Measurements from ENCODE around the gene RXYLT1. TPM values are rescaled to one million over a fixed set of nuclear protein-coding genes. Genes with fewer than 3 reads are reported as not detected.
"Not testable (repeated sequence)": the region's sequence is repeated elsewhere in the genome, so short reads cannot be mapped to it uniquely, and the experiment has no call there.

The RXYLT1 gene
- total and polyA plus RNA-seq, 2 of the 8 experiments (the other 6 are each of a cell fraction or from before 2014, with no cell fraction given), result 3.8 to 10.9 TPM

DNA sequence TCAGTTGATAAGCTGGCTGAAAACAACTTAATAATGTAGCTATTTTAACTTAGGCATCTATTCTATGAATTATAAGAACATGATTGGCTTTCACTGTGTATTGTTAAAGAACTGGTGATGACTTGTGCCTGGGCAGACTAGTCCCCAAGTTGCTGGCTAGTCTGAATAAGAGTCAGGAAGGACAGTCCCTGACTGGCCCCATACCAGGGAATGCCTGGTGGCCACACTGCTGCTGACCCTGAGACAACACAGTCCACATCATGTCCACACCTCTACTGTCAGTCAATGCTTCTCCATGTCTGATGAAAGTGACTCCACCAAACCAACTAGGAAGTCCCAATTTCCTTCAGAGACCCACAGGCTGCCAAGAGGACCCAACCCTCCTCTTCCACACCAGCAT is 46.9 kb upstream of the RXYLT1 start:
- H2BK15ac ChIP-seq (ENCODE audit: low read length); DNase-seq (ENCODE audit: low read depth in 1 of 2, low spot score in 2 of 2); FAIRE-seq; H3K4me1 ChIP-seq (replicated peaks in 1 of 4; ENCODE audit: control insufficient read depth in 3 of 4, insufficient read depth in 4 of 4, low read length in 3 of 4); H2AK5ac ChIP-seq (ENCODE audit: low read depth, low read length); H2BK12ac ChIP-seq (ENCODE audit: low read depth, low read length); H3K4me3 ChIP-seq (ENCODE audit: extremely low read depth in 1 of 4, insufficient read depth in 2 of 4, low read depth in 3 of 4, low read length in 4 of 4); H3K79me2 ChIP-seq (ENCODE audit: control insufficient read depth in 1 of 2, insufficient read depth in 2 of 2, low read length in 2 of 2); H3K4ac ChIP-seq (replicated peaks; ENCODE audit: insufficient read length, low read depth, low read length); H2BK20ac ChIP-seq (ENCODE audit: low read length); H4K8ac ChIP-seq (ENCODE audit: extremely low read depth, insufficient read depth, low read length); H3K27me3 ChIP-seq (replicated peaks in 1 of 4; ENCODE audit: control insufficient read depth in 3 of 4, extremely low read depth in 1 of 4, insufficient read depth in 3 of 4, low read length in 3 of 4); H3K27ac ChIP-seq (ENCODE audit: low read depth, low read length); H2BK5ac ChIP-seq (ENCODE audit: low read depth, low read length); H3K23ac ChIP-seq (ENCODE audit: insufficient read length); H3K36me3 ChIP-seq (ENCODE audit: control insufficient read depth in 2 of 4, insufficient read depth in 4 of 4, low read length in 3 of 4); H3K9ac ChIP-seq (replicated peaks in 1 of 4; ENCODE audit: extremely low read depth in 1 of 4, low read depth in 3 of 4, low read length in 3 of 4); H2BK120ac ChIP-seq (replicated peaks; ENCODE audit: low read depth, low read length); H3K4me2 ChIP-seq (ENCODE audit: insufficient read depth in 1 of 2, low read depth in 2 of 2, low read length in 2 of 2); H3K23me2 ChIP-seq (ENCODE audit: low read depth, low read length); H3K79me1 ChIP-seq (ENCODE audit: low read depth, low read length); H3K56ac ChIP-seq (replicated peaks; ENCODE audit: insufficient read length, low read depth, low read length); H3K18ac ChIP-seq (ENCODE audit: extremely low read depth, low read length); H3K9me3 ChIP-seq (ENCODE audit: insufficient read depth in 2 of 2, low read depth in 1 of 2, low read length in 1 of 2); POLR2A ChIA-PET (ENCODE audit: partially characterized antibody); CTCF ChIA-PET (ENCODE audit: partially characterized antibody); H2AFZ ChIP-seq (ENCODE audit: low read length); H4K5ac ChIP-seq (ENCODE audit: insufficient read length, low read depth, low read length); H3K14ac ChIP-seq (ENCODE audit: insufficient read length); H4K20me1 ChIP-seq (replicated peaks in 1 of 2; ENCODE audit: control insufficient read depth in 1 of 2, insufficient read depth in 2 of 2, low read length in 2 of 2); H4K91ac ChIP-seq (replicated peaks; ENCODE audit: insufficient read length, low read length): not testable (repeated sequence)

DNA sequence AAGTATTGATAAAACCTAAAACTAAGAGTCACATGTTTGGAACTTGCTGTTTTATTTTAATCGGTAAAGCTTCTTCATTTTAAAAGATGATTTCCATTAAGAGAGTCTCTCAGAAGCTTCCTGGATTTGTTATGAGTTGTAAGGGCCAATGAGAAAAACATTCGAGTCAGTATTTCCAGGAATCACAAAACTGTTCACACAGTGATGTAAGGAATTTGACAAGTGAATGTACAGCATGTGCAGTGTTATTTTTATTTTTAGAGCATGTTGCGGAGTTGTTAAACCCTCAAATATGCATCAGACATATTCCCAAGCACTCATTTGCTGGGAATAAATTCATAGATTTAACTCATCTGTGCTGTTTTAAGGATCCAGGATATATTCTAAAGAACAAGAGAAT is 46.1 kb upstream of the RXYLT1 start:
- H2BK5ac ChIP-seq (ENCODE audit: low read depth, low read length); H3K4me3 ChIP-seq (ENCODE audit: extremely low read depth in 1 of 4, insufficient read depth in 2 of 4, low read depth in 3 of 4, low read length in 4 of 4); DNase-seq (ENCODE audit: low read depth in 1 of 2, low spot score in 2 of 2); H3K36me3 ChIP-seq (ENCODE audit: control insufficient read depth in 2 of 4, insufficient read depth in 4 of 4, low read length in 3 of 4); H3K27me3 ChIP-seq (replicated peaks in 1 of 4; ENCODE audit: control insufficient read depth in 3 of 4, extremely low read depth in 1 of 4, insufficient read depth in 3 of 4, low read length in 3 of 4); H3K9ac ChIP-seq (replicated peaks in 1 of 4; ENCODE audit: extremely low read depth in 1 of 4, low read depth in 3 of 4, low read length in 3 of 4); H3K79me1 ChIP-seq (ENCODE audit: low read depth, low read length); H3K27ac ChIP-seq (ENCODE audit: low read depth, low read length); H4K5ac ChIP-seq (ENCODE audit: insufficient read length, low read depth, low read length); H4K91ac ChIP-seq (replicated peaks; ENCODE audit: insufficient read length, low read length); POLR2A ChIA-PET (ENCODE audit: partially characterized antibody); H3K4me2 ChIP-seq (ENCODE audit: insufficient read depth in 1 of 2, low read depth in 2 of 2, low read length in 2 of 2); H2BK20ac ChIP-seq (ENCODE audit: low read length); H4K20me1 ChIP-seq (replicated peaks in 1 of 2; ENCODE audit: control insufficient read depth in 1 of 2, insufficient read depth in 2 of 2, low read length in 2 of 2); H3K18ac ChIP-seq (ENCODE audit: extremely low read depth, low read length); H2BK12ac ChIP-seq (ENCODE audit: low read depth, low read length); H2BK15ac ChIP-seq (ENCODE audit: low read length); CTCF ChIA-PET (ENCODE audit: partially characterized antibody); H4K8ac ChIP-seq (ENCODE audit: extremely low read depth, insufficient read depth, low read length); H3K79me2 ChIP-seq (ENCODE audit: control insufficient read depth in 1 of 2, insufficient read depth in 2 of 2, low read length in 2 of 2); H3K23ac ChIP-seq (ENCODE audit: insufficient read length); H3K14ac ChIP-seq (ENCODE audit: insufficient read length); FAIRE-seq; H3K56ac ChIP-seq (replicated peaks; ENCODE audit: insufficient read length, low read depth, low read length); H2BK120ac ChIP-seq (replicated peaks; ENCODE audit: low read depth, low read length); H3K4me1 ChIP-seq (replicated peaks in 1 of 4; ENCODE audit: control insufficient read depth in 3 of 4, insufficient read depth in 4 of 4, low read length in 3 of 4); H3K23me2 ChIP-seq (ENCODE audit: low read depth, low read length); H2AFZ ChIP-seq (ENCODE audit: low read length); H2AK5ac ChIP-seq (ENCODE audit: low read depth, low read length); H3K9me3 ChIP-seq (ENCODE audit: insufficient read depth in 2 of 2, low read depth in 1 of 2, low read length in 1 of 2); H3K4ac ChIP-seq (replicated peaks; ENCODE audit: insufficient read length, low read depth, low read length): not testable (repeated sequence)
- WGBS, 2 experiments (ENCODE audit: extremely low coverage in 1 of 2, insufficient coverage in 1 of 2, insufficient read length in 1 of 2, insufficient replicate concordance in 2 of 2, low coverage in 1 of 2, low lambda C conversion rate in 2 of 2, missing lambda C conversion rate in 1 of 2), result 61% methylated on average over 3 of the region's 3 CpGs; no CpG with 5 or more reads in 1 of the 2 experiments
